ENCODE results near the gene PAX2. TPM values are rescaled to one million over a fixed set of nuclear protein-coding genes. Genes with fewer than 3 reads are reported as not detected.

PAX2 gene
- total and polyA plus RNA-seq, 2 experiments from 2014 or later: not detected

DNA sequence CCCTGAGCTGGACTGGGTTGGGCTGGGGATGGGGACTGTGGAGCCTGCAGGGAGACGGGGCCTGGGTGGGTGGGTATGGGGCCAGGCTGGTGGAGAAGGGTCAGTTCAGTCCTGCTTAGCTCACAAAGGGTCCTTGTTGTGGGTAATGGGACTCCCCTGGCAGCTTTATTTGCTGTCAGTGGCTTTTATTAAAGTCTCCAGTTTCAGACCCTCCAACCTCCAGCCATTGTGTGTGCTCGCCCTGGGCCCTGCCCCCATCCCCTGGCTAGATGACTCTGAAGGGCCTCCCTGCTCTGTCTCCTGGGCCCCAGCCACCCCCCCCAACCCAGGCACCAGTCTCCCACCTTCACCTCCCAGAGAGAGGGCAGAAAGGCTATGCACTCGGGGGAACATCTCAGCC lies 123.0 kb downstream of the PAX2 start:
- Histone ChIP-seq H3K27me3 (peaks cover 30% of the 10 kb centered on the region), H3K4me1 (ENCODE audit: insufficient read depth) (peaks cover 10% of the 10 kb centered on the region), H3K79me2 (no peaks in the 10 kb centered on the region)

DNA sequence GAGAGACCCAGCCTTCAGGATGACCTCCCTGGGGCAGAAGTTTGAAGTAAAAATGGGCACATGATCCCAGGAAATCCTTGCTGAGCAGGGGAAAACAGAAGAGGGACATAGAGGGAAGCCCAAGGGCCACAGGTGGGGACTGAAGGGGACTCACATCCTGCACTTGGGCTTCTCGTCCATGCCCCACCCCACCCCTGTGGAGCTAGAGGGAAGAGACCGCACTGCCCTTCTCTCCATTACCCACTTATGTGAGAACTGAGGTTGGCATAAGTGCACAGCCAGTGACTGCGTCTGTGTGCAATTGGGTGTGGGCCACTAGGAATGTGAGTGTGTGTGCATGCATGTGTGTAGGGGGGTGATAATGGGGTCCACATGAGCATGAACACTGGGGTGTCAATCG lies 124.0 kb downstream of the PAX2 start:
- Histone ChIP-seq H3K4me2 (no peak overlapping the region), H3K9me2 (replicated peaks; ENCODE audit: insufficient read depth) (no peaks in the 10 kb centered on the region), H3K4me3 (no peak overlapping the region), H4K20me1 (ENCODE audit: insufficient read depth, poor library complexity, severe bottlenecking) (no peaks in the 10 kb centered on the region), H3K27ac (no peak overlapping the region), H3K79me2 (no peaks in the 10 kb centered on the region), H3K9me3 (ENCODE audit: low read depth) (no peaks in the 10 kb centered on the region), H3K4me1 (ENCODE audit: insufficient read depth) (peaks cover 10% of the 10 kb centered on the region), H2AFZ (no peak overlapping the region), H3K27me3 (peaks cover 30% of the 10 kb centered on the region), H3K36me3 (replicated peaks; ENCODE audit: insufficient read depth, low read depth) (no peaks in the 10 kb centered on the region)
- WGBS (ENCODE audit: low lambda C conversion rate, missing lambda C conversion rate): 94% methylated on average over 4 of the region's 4 CpGs
- TF ChIP-seq CTCF (IDR thresholded peaks at IDR 0.05; ENCODE audit: poor library complexity) (no peak), EZH2 (IDR thresholded peaks at IDR 0.05; ENCODE audit: borderline replicate concordance) (no peak), EZH2phosphoT487 (IDR thresholded peaks at IDR 0.05; ENCODE audit: low read depth, severe bottlenecking, unreplicated experiment) (no peak)
- DNase-seq (ENCODE audit: low spot score): no peak

More for the DNA sequence above, 123.0 kb downstream of the PAX2 start:
- WGBS (ENCODE audit: low lambda C conversion rate, missing lambda C conversion rate): 43% methylated on average over 2 of the region's 3 CpGs
- H4K20me1 ChIP-seq (ENCODE audit: insufficient read depth, poor library complexity, severe bottlenecking): no peaks in the 10 kb centered on the region
- H3K36me3 ChIP-seq (replicated peaks; ENCODE audit: insufficient read depth, low read depth): no peaks in the 10 kb centered on the region
- no peak for DNase-seq (ENCODE audit: low spot score)
- no peaks in the 10 kb centered on the region for H3K9me3 ChIP-seq (ENCODE audit: low read depth)
- H3K4me3 ChIP-seq: no peak overlapping the region
- H3K9me2 ChIP-seq (replicated peaks; ENCODE audit: insufficient read depth): no peaks in the 10 kb centered on the region
- no peak for TF ChIP-seq CTCF (IDR thresholded peaks at IDR 0.05; ENCODE audit: poor library complexity)
- TF ChIP-seq EZH2phosphoT487 (IDR thresholded peaks at IDR 0.05; ENCODE audit: low read depth, severe bottlenecking, unreplicated experiment): no peak
- TF ChIP-seq EZH2 (IDR thresholded peaks at IDR 0.05; ENCODE audit: borderline replicate concordance): no peak
- no peak overlapping the region for H2AFZ ChIP-seq
- no peak overlapping the region for H3K27ac ChIP-seq
- H3K4me2 ChIP-seq: no peak overlapping the region

DNA sequence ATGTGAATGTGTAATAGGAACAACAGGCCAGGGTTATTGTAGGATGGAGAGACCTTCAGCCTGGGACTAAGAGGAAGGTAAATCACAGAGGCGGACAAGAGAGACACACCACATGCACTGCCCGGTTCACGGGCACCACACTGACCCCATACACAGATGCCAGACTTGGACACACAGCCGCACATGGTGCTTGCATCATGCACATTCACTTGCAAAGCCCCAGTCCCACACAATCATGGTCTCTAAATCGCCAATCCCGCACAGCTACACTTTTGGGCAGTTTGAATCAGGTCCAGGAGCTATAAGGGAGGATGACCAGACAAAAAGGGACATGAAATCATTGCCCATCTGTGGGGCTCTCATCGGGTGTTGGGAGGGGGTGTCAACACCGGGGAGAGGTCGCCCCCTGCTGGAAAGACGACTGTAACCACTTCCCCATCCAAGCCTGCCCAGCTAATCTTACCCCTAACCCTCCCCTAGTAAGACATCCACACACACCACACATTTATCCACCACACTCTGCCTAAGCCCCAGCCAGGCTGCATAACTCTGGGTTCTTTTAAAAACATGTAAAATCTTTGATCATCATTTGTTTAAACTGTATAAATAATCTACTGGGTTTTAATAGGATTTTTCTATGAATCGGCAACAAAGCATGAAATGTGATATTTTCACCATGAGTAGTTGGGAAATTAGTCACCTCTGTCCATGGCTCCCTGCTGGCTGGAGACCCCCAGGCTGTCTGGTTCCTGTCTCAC lies 126.8 kb downstream of the PAX2 start:
- WGBS (ENCODE audit: low lambda C conversion rate, missing lambda C conversion rate): 56% methylated on average over 11 of the region's 11 CpGs
- Histone ChIP-seq H3K4me1 (ENCODE audit: insufficient read depth) (peaks cover 12% of the 10 kb centered on the region), H2AFZ (no peak overlapping the region), H3K9me2 (replicated peaks; ENCODE audit: insufficient read depth) (no peaks in the 10 kb centered on the region), H3K36me3 (replicated peaks; ENCODE audit: insufficient read depth, low read depth) (no peaks in the 10 kb centered on the region), H3K27ac (no peak overlapping the region), H3K4me3 (no peak overlapping the region), H3K4me2 (no peak overlapping the region), H3K27me3 (peaks cover 10% of the 10 kb centered on the region), H3K79me2 (no peaks in the 10 kb centered on the region), H4K20me1 (ENCODE audit: insufficient read depth, poor library complexity, severe bottlenecking) (no peaks in the 10 kb centered on the region), H3K9me3 (ENCODE audit: low read depth) (no peaks in the 10 kb centered on the region)
- no peak for TF ChIP-seq EZH2 (IDR thresholded peaks at IDR 0.05; ENCODE audit: borderline replicate concordance)
- TF ChIP-seq CTCF (IDR thresholded peaks at IDR 0.05; ENCODE audit: poor library complexity): peak; percentile 53
- DNase-seq (ENCODE audit: low spot score): peak; percentile 68

Measured in hepatocyte (in vitro differentiated cells).